Measurements from ENCODE around the gene SLC23A3.

SLC23A3 gene

GRCh38 chr2:219140722-219141121 lies 29.1 kb downstream of the SLC23A3 start:
- DNase-seq = no peak

- no peak for DNase-seq
These were observed 35.9 kb downstream of the SLC23A3 start for GRCh38 chr2:219133976-219134375.

- DNase-seq = no peak
These were observed 38.1 kb downstream of the SLC23A3 start for GRCh38 chr2:219131744-219132143.

- DNase-seq = no peak
These were observed 38.5 kb downstream of the SLC23A3 start for GRCh38 chr2:219131327-219131726.

- DNase-seq = no peak
These were observed 40.2 kb downstream of the SLC23A3 start for GRCh38 chr2:219129589-219129988.

GRCh38 chr2:219128396-219128795 lies 41.4 kb downstream of the SLC23A3 start:
- DNase-seq = no peak

- DNase-seq = no peak
These were observed 42.7 kb downstream of the SLC23A3 start for GRCh38 chr2:219127037-219127635.

- no peak for DNase-seq
These were observed 43.3 kb downstream of the SLC23A3 start for GRCh38 chr2:219126555-219126954.

- DNase-seq = no peak
These were observed 44.0 kb downstream of the SLC23A3 start for GRCh38 chr2:219125886-219126270.

- DNase-seq = no peak
These were observed 44.5 kb downstream of the SLC23A3 start for GRCh38 chr2:219125225-219125885.

GRCh38 chr2:219124381-219125110 lies 45.3 kb downstream of the SLC23A3 start:
- no peak for DNase-seq

- no peak for DNase-seq
These were observed 46.3 kb downstream of the SLC23A3 start for GRCh38 chr2:219123356-219124135.

- no peak for DNase-seq
These were observed 47.4 kb downstream of the SLC23A3 start for GRCh38 chr2:219122202-219122980.

- DNase-seq = no peak
These were observed 49.7 kb downstream of the SLC23A3 start for GRCh38 chr2:219120082-219120481.

- DNase-seq = peak; percentile 76
These were observed 50.3 kb downstream of the SLC23A3 start for GRCh38 chr2:219119422-219120043.

GRCh38 chr2:219118504-219118903 lies 51.3 kb downstream of the SLC23A3 start:
- no peak for DNase-seq

- no peak for DNase-seq
These were observed 52.8 kb downstream of the SLC23A3 start for GRCh38 chr2:219116776-219117646.

- no peak for DNase-seq
These were observed 57.0 kb downstream of the SLC23A3 start for GRCh38 chr2:219112651-219113338.

GRCh38 chr2:219112062-219112406 lies 57.8 kb downstream of the SLC23A3 start:
- no peak for DNase-seq

Data from eye (tissue), 1 donor.